Femur (tissue), 1 donor: ENCODE measurements around the gene QRICH1.
A peak's percentile ranks its signal among the peaks of the same experiment; 100 is the strongest.

Experiments used
- DNase-seq: peaks from one replicate; pipeline ENCODE4 v3.0.0-alpha.2; 2017

QRICH1 gene

DNA sequence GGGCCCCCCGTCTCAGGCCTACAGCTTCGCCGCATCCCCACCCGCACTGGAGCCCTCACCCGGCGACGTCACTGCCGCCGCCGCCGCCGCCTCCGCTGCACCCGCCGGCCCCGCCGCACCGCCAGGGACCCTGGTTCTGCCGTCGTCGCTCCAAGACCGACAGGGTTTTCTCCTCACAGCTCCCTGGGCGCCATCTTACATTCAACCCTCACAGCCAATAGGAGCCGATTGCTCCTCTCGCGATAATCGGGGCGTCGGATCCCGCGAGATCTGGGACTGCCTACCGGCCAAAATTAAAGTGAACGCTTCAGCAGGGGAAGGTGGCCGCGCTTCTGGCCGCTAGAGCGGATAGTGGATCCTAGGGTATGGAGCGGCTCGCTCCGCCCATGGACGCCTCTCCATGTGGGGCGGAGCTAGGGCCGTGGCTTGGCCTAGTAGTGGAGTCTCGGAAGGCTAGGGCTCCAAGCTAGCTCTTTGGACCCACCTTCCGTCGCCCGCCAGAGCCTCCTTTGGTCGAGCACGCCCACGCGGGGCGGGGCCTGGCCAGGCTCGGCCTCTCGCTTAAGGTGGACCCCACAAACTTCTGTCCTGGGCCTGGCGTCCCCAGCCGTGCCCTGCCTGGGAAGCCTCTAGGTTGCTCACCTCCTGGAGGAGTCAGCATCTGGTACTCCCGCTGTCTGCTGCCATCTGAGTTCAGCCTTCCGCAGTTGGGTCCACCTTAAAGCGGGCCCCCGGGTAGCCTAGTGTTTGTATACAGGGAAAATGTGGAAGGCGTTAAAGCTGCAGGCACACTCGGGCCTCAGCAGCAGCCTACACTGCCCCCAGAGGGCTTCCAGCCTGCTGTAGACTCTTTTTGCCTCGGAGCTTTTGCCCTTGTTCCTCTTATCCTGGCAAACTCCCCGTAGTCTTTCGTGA, at the start of gene QRICH1:
TSS of gene QRICH1 (minus strand) at position 219 of the 915 bp plus-strand sequence. CDS start 17,054 bp downstream, outside the sequence.
- peak; percentile 99 for DNase-seq

GRCh38 chr3:49140080-49140479, 46.2 kb upstream of the QRICH1 start:
- no peak for DNase-seq

- no peak for DNase-seq
These were observed 41.6 kb upstream of the QRICH1 start for GRCh38 chr3:49135499-49135898.

DNA sequence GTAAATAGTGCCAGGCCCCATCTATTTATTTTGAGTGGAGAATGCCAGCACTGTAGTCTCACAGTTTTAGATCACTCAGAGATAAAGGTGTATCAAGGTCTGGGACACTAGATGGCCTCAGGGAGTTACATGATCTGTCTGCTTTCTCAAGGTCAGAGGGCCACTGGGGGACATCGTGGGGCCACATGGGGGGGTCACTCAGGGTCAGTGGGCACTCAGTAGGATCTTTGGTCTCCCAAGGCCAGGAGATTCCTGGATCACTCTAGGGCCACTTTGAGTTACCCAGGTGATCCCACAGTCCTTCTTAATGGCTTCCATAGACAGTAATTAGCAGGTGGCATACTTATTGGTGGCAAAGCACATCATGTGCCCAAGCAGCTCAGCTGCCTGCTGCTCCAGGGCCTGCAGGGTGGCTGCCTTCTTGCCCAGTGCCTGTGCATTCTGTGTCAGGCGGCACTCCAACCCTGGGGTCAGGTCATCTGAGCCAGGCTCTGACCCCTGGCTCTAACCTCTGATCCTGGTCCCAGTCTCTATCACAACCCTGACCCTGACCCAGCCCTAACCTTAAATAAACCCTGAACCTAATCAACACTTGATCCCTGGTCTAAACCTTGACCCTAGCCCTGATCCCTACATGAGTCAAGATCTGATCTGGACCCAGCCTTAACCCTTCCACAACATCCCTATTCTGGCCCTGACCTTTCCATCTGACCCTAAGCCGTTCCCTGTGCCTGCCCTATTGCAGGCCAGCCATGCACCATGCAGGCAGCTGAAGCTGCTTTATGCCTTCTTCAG, 40.8 kb upstream of the QRICH1 start:
- peak; percentile 13 for DNase-seq

- peak; percentile 91 for DNase-seq
These were observed 39.5 kb upstream of the QRICH1 start for GRCh38 chr3:49133226-49133951.

DNA sequence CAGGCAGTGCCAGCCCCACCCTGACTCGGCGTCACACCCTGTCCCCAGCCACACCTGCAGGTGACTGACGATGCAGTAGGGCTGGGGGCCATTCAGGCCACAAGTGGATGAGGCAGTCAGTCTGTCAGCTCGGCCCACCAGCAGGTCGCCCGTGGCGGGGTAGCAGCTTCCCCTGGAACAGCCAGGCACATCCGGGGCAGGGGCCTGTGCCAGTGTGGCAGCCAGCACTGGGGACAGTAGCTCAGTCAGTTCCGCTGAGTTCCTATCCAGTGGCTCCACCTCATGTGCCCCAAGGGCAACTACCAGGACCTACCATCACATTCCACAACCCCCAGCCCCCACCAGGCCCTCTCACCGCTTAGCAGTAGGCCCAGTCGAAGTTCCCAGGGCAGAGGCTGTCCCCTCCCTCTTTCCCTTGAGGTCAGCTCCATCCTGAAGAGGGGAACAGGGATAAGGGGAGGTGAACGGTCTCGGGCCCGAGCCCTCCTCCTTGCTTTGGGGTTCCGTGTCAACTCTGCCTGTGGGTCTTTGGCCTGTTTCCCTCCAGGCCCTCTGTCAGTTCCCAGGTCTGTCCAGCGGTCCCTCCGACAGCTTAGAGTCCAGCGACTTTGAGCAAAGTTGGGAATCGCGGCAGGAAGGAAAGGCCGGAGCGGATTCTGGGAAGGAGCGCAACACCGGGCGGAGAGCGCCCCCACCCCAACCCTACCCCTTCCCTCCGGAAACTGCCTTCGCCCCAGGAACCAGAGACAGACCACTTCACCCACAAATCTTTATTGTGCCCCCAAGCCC, 38.8 kb upstream of the QRICH1 start, which contains the start of gene LAMB2:
TSS of gene LAMB2 (minus strand) at position 614 of the 789 bp plus-strand sequence. CDS start at position 431, 183 bp downstream.
- peak; percentile 83 for DNase-seq

GRCh38 chr3:49132073-49132436, 38.2 kb upstream of the QRICH1 start:
- no peak for DNase-seq

DNA sequence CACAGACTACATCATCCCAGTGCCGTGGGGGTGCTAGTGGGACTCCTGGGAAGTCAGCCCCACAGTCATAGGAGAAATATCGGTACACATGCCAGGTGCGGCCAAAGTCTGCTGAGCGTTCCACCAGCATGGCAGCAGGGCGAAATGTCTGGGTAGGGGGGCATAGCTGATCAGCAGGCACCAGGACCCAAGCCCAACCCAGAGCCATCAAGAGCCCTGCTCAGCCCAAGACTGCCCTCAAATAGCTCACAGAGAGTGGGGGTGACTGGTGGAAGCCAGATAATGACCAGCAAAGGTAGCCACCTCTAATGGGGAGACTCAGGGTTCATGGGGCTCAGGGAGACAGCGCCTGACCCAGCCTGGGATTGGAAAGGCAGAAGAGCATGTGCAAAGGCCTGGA, 37.7 kb upstream of the QRICH1 start:
- peak; percentile 13 for DNase-seq

DNA sequence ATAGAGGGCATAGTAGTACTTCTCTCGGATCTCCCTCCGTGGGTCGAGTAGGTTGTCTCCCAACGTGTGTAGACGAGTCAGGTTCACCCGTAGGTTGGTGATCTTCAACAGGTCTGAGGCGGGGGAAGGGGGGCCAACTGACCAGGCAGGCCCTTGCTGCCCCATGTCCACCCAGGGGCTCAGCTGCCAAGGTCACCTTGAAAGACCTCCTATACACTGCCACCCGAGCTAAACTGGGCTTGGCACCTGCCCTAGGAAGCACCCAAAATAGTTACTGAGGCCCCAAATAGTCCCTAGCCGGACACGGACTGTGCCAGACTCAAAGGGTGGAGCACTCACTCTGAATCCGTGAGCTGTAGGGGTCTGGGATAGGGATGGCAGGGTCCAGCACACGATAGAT, 37.2 kb upstream of the QRICH1 start:
- DNase-seq, result peak; percentile 21

DNA sequence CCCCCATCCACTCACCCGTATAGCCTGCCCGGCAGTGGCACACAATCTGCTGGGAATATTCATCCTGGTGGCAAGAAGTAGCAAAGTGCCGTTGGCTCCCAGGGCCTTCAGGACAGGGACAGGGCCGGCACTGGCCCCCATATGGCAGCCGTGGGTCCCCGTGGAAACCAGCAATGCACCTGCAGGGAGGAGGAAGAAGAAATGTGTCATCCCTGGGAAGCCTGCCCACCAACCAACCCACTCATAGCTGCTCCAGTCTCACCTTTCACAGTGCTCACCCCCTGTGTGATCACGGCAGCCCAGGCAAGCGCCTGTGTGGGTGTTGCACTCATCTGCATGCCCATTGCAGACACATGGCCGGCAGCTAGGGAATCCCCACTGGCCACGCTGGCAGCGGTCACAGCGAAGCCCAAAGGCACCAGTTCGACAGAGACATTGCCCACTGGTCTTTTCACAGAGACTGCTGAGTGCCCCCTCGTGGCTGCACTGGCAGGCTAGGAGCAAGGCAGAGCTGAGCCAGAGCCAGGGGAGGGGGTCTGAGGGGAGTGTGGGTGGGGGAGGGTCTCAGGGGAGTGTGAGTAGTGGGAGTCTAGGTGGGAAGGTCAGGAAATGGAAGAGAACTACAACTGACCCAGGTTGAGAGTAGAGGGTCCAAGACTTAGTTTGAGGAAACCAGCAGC, 31.3 kb upstream of the QRICH1 start:
- no peak for DNase-seq

DNA sequence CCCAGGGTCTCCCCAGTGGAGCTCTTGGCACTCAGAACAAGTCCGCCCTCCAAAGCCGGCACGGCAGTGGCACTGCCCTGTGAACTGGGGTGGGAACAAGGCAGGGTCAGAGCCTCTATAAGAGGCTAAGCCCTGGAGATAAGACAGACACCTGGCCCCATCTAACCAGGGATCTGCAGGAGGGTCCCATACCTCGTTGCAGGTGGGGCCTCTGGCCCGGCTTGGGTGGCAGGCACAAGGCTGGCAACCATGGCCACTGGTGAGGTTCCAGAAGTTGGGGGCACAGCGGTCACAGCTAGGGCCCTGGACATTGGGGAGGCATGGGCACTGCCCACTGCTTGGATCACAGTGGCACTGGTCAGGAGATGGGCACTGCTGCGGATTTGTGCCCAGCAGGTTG, 30.3 kb upstream of the QRICH1 start:
- no peak for DNase-seq

DNA sequence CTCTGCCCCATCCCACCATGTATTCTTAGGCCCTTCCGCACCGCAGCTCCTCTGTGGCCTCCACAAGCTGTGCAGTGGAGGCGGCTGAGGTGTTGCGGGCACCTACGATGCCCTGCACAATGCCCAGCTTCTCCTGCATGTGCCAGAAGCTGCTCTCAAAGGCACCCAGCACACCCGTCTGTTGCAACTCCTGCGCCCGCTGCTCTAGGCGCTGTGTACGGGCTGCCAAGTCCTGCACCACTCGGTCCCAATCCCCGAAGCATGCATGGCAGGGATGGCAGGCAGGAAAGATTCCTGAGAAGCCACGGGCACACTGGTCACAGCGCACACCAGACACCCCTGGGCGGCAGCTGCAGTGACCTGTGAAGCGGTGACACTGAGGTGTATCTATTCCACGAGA, 29.8 kb upstream of the QRICH1 start:
- no peak for DNase-seq

- DNase-seq, result no peak
These were observed 29.1 kb upstream of the QRICH1 start for GRCh38 chr3:49122886-49123545.

GRCh38 chr3:49122451-49122850, 28.6 kb upstream of the QRICH1 start:
- no peak for DNase-seq

DNA sequence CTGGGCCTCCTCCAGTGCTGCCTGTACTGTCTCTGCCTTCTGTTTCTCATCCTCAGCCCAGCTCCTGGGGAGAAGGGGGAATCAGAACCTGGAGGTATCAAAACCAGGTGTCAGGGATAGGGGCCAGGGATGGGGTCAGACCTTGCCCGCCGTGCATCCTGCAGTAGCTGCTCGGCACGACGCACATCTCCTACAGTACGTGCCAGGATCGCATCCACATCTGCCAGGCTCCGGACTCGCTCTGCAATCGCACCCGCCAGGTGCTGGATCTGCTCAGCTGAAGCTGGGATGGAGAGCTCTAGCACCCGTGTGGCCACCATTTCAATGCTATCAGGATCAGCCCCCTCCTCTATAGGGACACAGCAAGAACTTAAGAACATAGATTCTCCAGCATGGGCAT, 28.2 kb upstream of the QRICH1 start:
- no peak for DNase-seq

GRCh38 chr3:49121132-49121736, 27.4 kb upstream of the QRICH1 start:
- no peak for DNase-seq

GRCh38 chr3:49120438-49121131, 26.7 kb upstream of the QRICH1 start, which contains the start of gene USP19:
Gene USP19, minus strand, starts transcription at chr3:49120823. Its CDS starts 1,678 bp downstream, at chr3:49119145.
- peak; percentile 97 for DNase-seq

- DNase-seq, result no peak
These were observed 26.2 kb upstream of the QRICH1 start for GRCh38 chr3:49120096-49120437.

DNA sequence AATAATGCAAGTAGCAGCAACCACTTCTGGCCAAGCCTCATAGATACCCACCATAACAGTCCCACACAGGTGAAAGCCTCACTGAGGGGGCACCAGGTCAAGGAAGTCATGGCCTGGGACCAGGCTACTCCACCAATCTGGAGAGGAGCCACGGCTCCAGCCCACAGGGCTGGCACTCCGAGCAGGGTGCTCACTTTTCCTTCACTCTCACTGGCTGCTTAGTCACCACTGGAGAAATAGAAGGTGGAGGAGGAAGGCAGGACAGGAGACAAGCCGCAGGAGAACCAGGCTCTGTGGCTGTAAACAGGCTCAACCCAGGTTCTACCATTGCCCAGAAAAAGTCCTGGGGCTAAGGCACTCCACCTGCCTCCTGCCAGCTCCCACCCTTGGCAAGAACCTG, 25.6 kb upstream of the QRICH1 start:
- DNase-seq, result no peak

DNA sequence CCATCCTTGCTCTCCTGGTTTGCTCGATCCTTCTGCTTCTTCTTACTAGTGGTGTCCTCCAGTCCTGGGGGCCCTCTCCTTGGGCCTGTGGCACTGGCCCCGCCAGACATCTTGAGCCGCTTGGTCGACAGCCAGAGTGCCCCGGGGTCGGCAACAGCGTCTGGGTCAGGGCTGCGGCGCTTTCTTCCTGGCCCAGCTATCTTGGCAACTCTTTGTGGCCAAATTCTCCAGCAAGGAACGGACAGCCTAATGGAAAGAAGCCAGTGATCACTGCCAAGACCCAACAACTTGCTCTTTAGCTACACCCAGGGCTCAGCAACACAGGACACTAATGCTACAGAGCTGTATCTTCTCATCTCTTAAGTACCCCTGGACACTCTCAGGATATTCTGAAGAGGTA, 25.2 kb upstream of the QRICH1 start:
- no peak for DNase-seq
